Fibroblast of lung (primary cell): Measurements from ENCODE around the gene PIK3CD. TPM values are rescaled to one million over a fixed set of nuclear protein-coding genes. Genes with fewer than 3 reads are reported as not detected.

Source experiments
- DNase-seq, 2 donors: peaks; one replicate each; pipeline versions ENCODE4 v3.0.0 to v3.0.0-alpha.2; 2010; ENCODE audit warnings: low read depth in 2 of 2
- H2AFZ ChIP-seq: 2 replicates; pipeline ENCODE4 v1.5.1; 2012; ENCODE audit warnings: low read length, control low read depth, inconsistent platforms
- H3K27ac ChIP-seq: 2 replicates; pipeline ENCODE4 v1.5.1; 2011; ENCODE audit warnings: low read length, control low read depth; ENCODE audit not compliant: insufficient read depth
- H3K27me3 ChIP-seq: 2 replicates; pipeline ENCODE4 v1.5.1; 2011; ENCODE audit warnings: mild to moderate bottlenecking, low read length; ENCODE audit not compliant: control insufficient read depth, insufficient read depth
- H3K36me3 ChIP-seq: 2 replicates; pipeline ENCODE4 v1.5.1; 2011; ENCODE audit warnings: low read length; ENCODE audit not compliant: control insufficient read depth, insufficient read depth
- H3K4me1 ChIP-seq: 2 replicates; pipeline ENCODE4 v1.5.1; 2011; ENCODE audit warnings: low read length; ENCODE audit not compliant: control insufficient read depth, insufficient read depth; ENCODE audit errors: extremely low read depth
- H3K4me2 ChIP-seq: 2 replicates; pipeline ENCODE4 v1.5.1; 2011; ENCODE audit warnings: low read length, control low read depth; ENCODE audit not compliant: insufficient read depth; ENCODE audit errors: extremely low read depth
- H3K4me3 ChIP-seq, 4 experiments: fragments of 200-600 bp in 1 of 4; sonication (generic) in 1 of 4; replicated peaks in 1 of 4; 2 replicates each; pipeline ENCODE4 v1.5.1; 2011 to 2016; ENCODE audit warnings: low read length in 4 of 4, low read depth in 3 of 4, mild to moderate bottlenecking in 3 of 4, control low read depth in 2 of 4, inconsistent platforms in 1 of 4, mixed read lengths in 1 of 4; ENCODE audit not compliant: insufficient read depth in 1 of 4; ENCODE audit errors: control extremely low read depth in 1 of 4
- H3K79me2 ChIP-seq: 2 replicates; pipeline ENCODE4 v1.5.1; 2012; ENCODE audit warnings: mild to moderate bottlenecking, low read length, inconsistent platforms; ENCODE audit not compliant: control insufficient read depth, insufficient read depth
- H3K9ac ChIP-seq: 2 replicates; pipeline ENCODE4 v1.5.1; 2011; ENCODE audit warnings: mild to moderate bottlenecking, low read length, control low read depth; ENCODE audit not compliant: insufficient read depth
- H3K9me3 ChIP-seq: 2 replicates; pipeline ENCODE4 v1.5.1; 2012; ENCODE audit warnings: low read depth, low read length; ENCODE audit not compliant: control insufficient read depth, insufficient read depth
- H4K20me1 ChIP-seq: 2 replicates; pipeline ENCODE4 v1.5.1; 2011; ENCODE audit warnings: low read length; ENCODE audit not compliant: control insufficient read depth, insufficient read depth; ENCODE audit errors: extremely low read depth
- CTCF ChIP-seq, 2 donors: IDR thresholded peaks in 1 of 2; conservative IDR thresholded peaks in 1 of 2; 1 replicate in 1 of 2; 2 replicates in 1 of 2; pipeline ENCODE4 v1.5.1; 2011 to 2012; ENCODE audit warnings: low read length in 2 of 2, control low read depth in 1 of 2, inconsistent platforms in 1 of 2, low read depth in 1 of 2, mild to moderate bottlenecking in 1 of 2
- EZH2 ChIP-seq: IDR thresholded peaks from 2 replicates; pipeline ENCODE4 v1.5.1; 2012; ENCODE audit warnings: low read length, control low read depth, mild to moderate bottlenecking; ENCODE audit errors: missing control alignments
- polyA plus RNA-seq, 2 donors: library from polyadenylated mRNA; depleted of rRNA in 1 of 2; stranded (reverse) in 1 of 2; unstranded in 1 of 2; fragments of >200 nt; gene quantifications; 2 replicates each; pipeline ENCODE4 v1.2.1, GENCODE V29; 2011 to 2012; ENCODE audit warnings: missing spikeins in 1 of 2
- total RNA-seq: library from RNA; depleted of rRNA; stranded (reverse); fragments of >200 nt; gene quantifications from 2 replicates; pipeline ENCODE4 v1.2.1, GENCODE V29; 2014

The PIK3CD gene
- total and polyA plus RNA-seq, 2 donors (not counting 1 experiment from before 2014, with no cell fraction given), result 2.8 to 6.4 TPM

GRCh38 chr1:9607352-9607751 is 44.2 kb upstream of the PIK3CD start:
- H3K4me2 ChIP-seq, result no peak overlapping the region
- no peak overlapping the region for H3K9ac ChIP-seq
- no peak for TF ChIP-seq CTCF (conservative IDR thresholded peaks at IDR 0.05 in 1 of 2, IDR thresholded peaks at IDR 0.05 in 1 of 2; ENCODE audit: low read depth in 1 of 2, low read length in 2 of 2)
- TF ChIP-seq EZH2, result no peak
- H4K20me1 ChIP-seq, result no peaks in the 10 kb centered on the region
- H3K4me3 ChIP-seq, result no peak overlapping the region
- H3K9me3 ChIP-seq, result no peaks in the 10 kb centered on the region
- no peak overlapping the region for H3K27ac ChIP-seq
- H3K36me3 ChIP-seq, result peaks cover 7% of the 10 kb centered on the region
- H2AFZ ChIP-seq, result no peak overlapping the region
- no peak for DNase-seq
- no peaks in the 10 kb centered on the region for H3K4me1 ChIP-seq
- no peaks in the 10 kb centered on the region for H3K79me2 ChIP-seq
- H3K27me3 ChIP-seq, result no peaks in the 10 kb centered on the region

GRCh38 chr1:9609998-9610397 is 41.5 kb upstream of the PIK3CD start:
- Histone ChIP-seq H3K79me2 (no peaks in the 10 kb centered on the region), H3K27me3 (no peaks in the 10 kb centered on the region), H3K4me2 (no peak overlapping the region), H3K4me1 (no peaks in the 10 kb centered on the region), H3K9ac (no peak overlapping the region), H3K4me3 (no peak overlapping the region), H3K9me3 (no peaks in the 10 kb centered on the region), H3K27ac (no peak overlapping the region), H2AFZ (no peak overlapping the region), H4K20me1 (no peaks in the 10 kb centered on the region), H3K36me3 (peaks cover 10% of the 10 kb centered on the region)
- no peak for TF ChIP-seq EZH2
- TF ChIP-seq CTCF (conservative IDR thresholded peaks at IDR 0.05 in 1 of 2, IDR thresholded peaks at IDR 0.05 in 1 of 2; ENCODE audit: low read depth in 1 of 2, low read length in 2 of 2), result no peak
- no peak for DNase-seq

- no peak overlapping the region for H2AFZ ChIP-seq
- no peaks in the 10 kb centered on the region for H3K27me3 ChIP-seq
- no peak overlapping the region for H3K27ac ChIP-seq
- H3K79me2 ChIP-seq, result no peaks in the 10 kb centered on the region
- no peaks in the 10 kb centered on the region for H3K9me3 ChIP-seq
- H3K36me3 ChIP-seq, result peaks cover 10% of the 10 kb centered on the region
- DNase-seq, result no peak
- no peak overlapping the region for H3K4me2 ChIP-seq
- no peak overlapping the region for H3K4me3 ChIP-seq
- TF ChIP-seq CTCF (conservative IDR thresholded peaks at IDR 0.05 in 1 of 2, IDR thresholded peaks at IDR 0.05 in 1 of 2; ENCODE audit: low read depth in 1 of 2, low read length in 2 of 2) (no peak), EZH2 (no peak)
- no peaks in the 10 kb centered on the region for H4K20me1 ChIP-seq
- H3K9ac ChIP-seq, result no peak overlapping the region
- H3K4me1 ChIP-seq, result no peaks in the 10 kb centered on the region
Observed at GRCh38 chr1:9610548-9610947, 41.0 kb upstream of the PIK3CD start.
